ENCODE measurements around the gene LUC7L3. TPM values are rescaled to one million over a fixed set of nuclear protein-coding genes. Genes with fewer than 3 reads are reported as not detected.
"Not testable (repeated sequence)": the region's sequence is repeated elsewhere in the genome, so short reads cannot be mapped to it uniquely, and the experiment has no call there.

LUC7L3 gene
- total RNA-seq, 2 donors from 2014 or later = 129 to 155 TPM

DNA sequence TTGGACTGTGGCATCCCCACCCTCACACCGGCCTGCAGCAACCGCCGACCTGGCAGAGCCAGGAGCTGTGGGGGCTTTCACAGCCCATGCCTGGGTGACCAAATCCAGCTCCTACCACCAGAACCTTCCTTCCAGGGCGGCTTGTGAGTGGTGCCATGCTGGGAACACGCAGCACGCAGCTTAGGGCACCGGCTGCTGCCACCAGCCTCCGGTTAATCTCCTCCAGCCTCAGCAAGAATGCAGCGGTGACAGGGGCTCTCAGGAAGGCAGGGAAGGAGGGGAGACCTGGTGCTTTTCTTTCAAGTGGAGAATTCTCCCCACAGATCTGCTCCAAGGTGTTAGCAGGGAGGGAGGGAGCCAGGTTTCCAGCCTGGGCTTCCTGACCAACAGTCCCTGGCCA lies 80.2 kb downstream of the LUC7L3 start:
- Mint-ChIP-seq H3K4me3 (no peak overlapping the region), H3K36me3 (ENCODE audit: low read depth) (no peaks in the 10 kb centered on the region), H3K4me1 (peaks cover 5% of the 10 kb centered on the region)

DNA sequence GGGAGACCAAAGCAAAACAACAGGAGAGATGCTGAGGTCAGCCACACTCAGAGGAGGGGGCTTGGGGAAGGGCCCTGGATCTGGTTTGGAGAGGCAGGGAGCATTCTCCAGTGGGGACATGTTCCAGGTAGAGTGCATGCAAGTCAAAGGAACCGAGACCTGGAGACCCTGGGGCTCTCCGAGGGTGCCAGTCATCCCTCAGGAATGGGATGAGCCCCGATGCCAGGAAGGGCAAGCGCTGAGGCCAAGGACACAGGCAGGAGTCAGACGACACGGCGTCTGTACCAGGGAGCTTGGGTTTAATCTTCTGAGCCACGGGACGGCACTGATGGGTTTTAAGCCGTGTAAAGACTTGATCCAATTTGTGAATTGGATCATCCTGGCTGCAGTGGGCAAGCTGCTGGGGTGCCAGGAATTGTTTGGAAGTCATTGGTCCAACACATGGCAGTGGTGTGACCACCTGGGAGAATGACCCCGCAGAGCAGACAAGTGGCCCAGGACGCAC lies 80.8 kb downstream of the LUC7L3 start:
- H3K27ac Mint-ChIP-seq = no peak overlapping the region
- peaks cover 8% of the 10 kb centered on the region for H3K27me3 Mint-ChIP-seq
- ATAC-seq (no peak), DNase-seq (no peak)
- no peaks in the 10 kb centered on the region for H3K36me3 Mint-ChIP-seq (ENCODE audit: low read depth)
- H3K4me1 Mint-ChIP-seq = peaks cover 5% of the 10 kb centered on the region
- no peak overlapping the region for H3K4me3 Mint-ChIP-seq
- H3K9me3 ChIP-seq (ENCODE audit: control insufficient read depth, low read length, poor library complexity, severe bottlenecking) = no peaks in the 10 kb centered on the region

More for the DNA sequence above, 80.2 kb downstream of the LUC7L3 start:
- H3K27me3 Mint-ChIP-seq = peaks cover 8% of the 10 kb centered on the region
- no peaks in the 10 kb centered on the region for H3K9me3 ChIP-seq (ENCODE audit: control insufficient read depth, low read length, poor library complexity, severe bottlenecking)
- no peak for ATAC-seq
- H3K27ac Mint-ChIP-seq = no peak overlapping the region
- no peak for DNase-seq

- Mint-ChIP-seq H3K27ac (no peak overlapping the region), H3K36me3 (ENCODE audit: low read depth) (no peaks in the 10 kb centered on the region), H3K4me1 (peaks cover 5% of the 10 kb centered on the region), H3K27me3 (peaks cover 8% of the 10 kb centered on the region), H3K4me3 (no peak overlapping the region)
- H3K9me3 ChIP-seq (ENCODE audit: control insufficient read depth, low read length, poor library complexity, severe bottlenecking) = no peaks in the 10 kb centered on the region
- ATAC-seq (no peak), DNase-seq (no peak)
Measured at GRCh38 chr17:50802609-50803571, 83.5 kb downstream of the LUC7L3 start.

DNA sequence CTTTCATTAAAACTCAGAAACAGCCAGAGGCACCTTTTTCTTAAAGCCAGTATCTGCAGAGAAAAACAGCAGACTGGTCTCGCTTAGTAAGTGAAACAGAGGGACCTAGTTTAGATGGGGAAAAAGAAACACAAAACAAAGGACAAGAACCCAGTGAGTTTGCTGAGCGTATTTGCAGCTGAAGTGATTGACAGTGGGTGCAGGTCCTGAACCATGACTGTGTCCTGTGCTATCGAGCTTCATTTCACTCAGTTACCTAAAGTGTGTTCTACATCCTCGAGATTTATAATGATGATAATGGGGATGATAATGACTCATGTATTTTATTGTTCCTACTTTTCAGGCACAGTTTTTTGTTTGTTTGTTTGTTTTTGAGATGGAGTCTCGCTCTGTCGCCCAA lies 84.3 kb downstream of the LUC7L3 start:
- peaks cover 8% of the 10 kb centered on the region for H3K27me3 Mint-ChIP-seq
- no peak overlapping the region for H3K4me3 Mint-ChIP-seq
- H3K36me3 Mint-ChIP-seq (ENCODE audit: low read depth) = no peaks in the 10 kb centered on the region
- ATAC-seq (no peak), DNase-seq (no peak)
- H3K4me1 Mint-ChIP-seq = peaks cover 5% of the 10 kb centered on the region
- no peak overlapping the region for H3K27ac Mint-ChIP-seq
- H3K9me3 ChIP-seq (ENCODE audit: control insufficient read depth, low read length, poor library complexity, severe bottlenecking) = no peaks in the 10 kb centered on the region

GRCh38 chr17:50804749-50805475 lies 85.5 kb downstream of the LUC7L3 start:
- not testable (repeated sequence) for H3K9me3 ChIP-seq (ENCODE audit: control insufficient read depth, low read length, poor library complexity, severe bottlenecking); H3K36me3 Mint-ChIP-seq (ENCODE audit: low read depth); H3K27me3 Mint-ChIP-seq; H3K27ac Mint-ChIP-seq; ATAC-seq; H3K4me3 Mint-ChIP-seq; H3K4me1 Mint-ChIP-seq; DNase-seq

GRCh38 chr17:50805486-50805885 lies 86.1 kb downstream of the LUC7L3 start:
- no peak for ATAC-seq
- Mint-ChIP-seq H3K4me3 (no peak overlapping the region), H3K27ac (no peak overlapping the region), H3K4me1 (peaks cover 4% of the 10 kb centered on the region), H3K27me3 (peaks cover 5% of the 10 kb centered on the region), H3K36me3 (ENCODE audit: low read depth) (no peaks in the 10 kb centered on the region)
- no peak for DNase-seq
- H3K9me3 ChIP-seq (ENCODE audit: control insufficient read depth, low read length, poor library complexity, severe bottlenecking) = no peaks in the 10 kb centered on the region

Other genes with a start within 250 kb of the LUC7L3 start
- gene RSAD1, start 240.7 kb upstream of the LUC7L3 start, total RNA-seq = 10 to 100 TPM; 49.2 to 59.6 TPM
- 1 to 10 TPM; 1.2 to 1.3 TPM for gene MYCBPAP, start 211.2 kb upstream of the LUC7L3 start, total RNA-seq
- gene EPN3, start 186.9 kb upstream of the LUC7L3 start, total RNA-seq = not detected
- 10 to 100 TPM; 11.3 to 16.4 TPM for gene SPATA20, start 172.4 kb upstream of the LUC7L3 start, total RNA-seq
- under 1 TPM; 0.05 to 0.18 TPM for gene CACNA1G, start 158.9 kb upstream of the LUC7L3 start, total RNA-seq
- gene ABCC3, start 84.7 kb upstream of the LUC7L3 start, total RNA-seq = 10 to 100 TPM in 1 of 2 donors, 1 to 10 TPM in 1; 3.3 to 58.0 TPM
- gene ANKRD40, start 11.7 kb upstream of the LUC7L3 start, total RNA-seq = 10 to 100 TPM; 24.3 to 25.6 TPM
- gene ANKRD40CL, start 47.9 kb downstream of the LUC7L3 start, total RNA-seq = not detected
- gene WFIKKN2, start 116.0 kb downstream of the LUC7L3 start, total RNA-seq = not detected
- gene TOB1, start 146.8 kb downstream of the LUC7L3 start, total RNA-seq = 100 to 1,000 TPM; 226 to 358 TPM

Data from T-helper 17 cell (primary cell).